Stimulated activated naive CD8-positive, alpha-beta T cell treated with anti-CD3 and anti-CD28 coated beads, Interleukin-15, Interleukin-2, amounts not matched to agents 100 ng/mL and 50 ng/mL, for 24 hours (primary cell): ENCODE measurements around the gene COL9A2.

Source experiments
- H3K27ac Mint-ChIP-seq: one replicate; pipeline ENCODE4 v1.8.0; 2021; ENCODE audit warnings: mild to moderate bottlenecking, mixed read lengths
- H3K27me3 Mint-ChIP-seq: one replicate; pipeline ENCODE4 v1.8.0; 2021; ENCODE audit warnings: mixed read lengths
- H3K36me3 Mint-ChIP-seq: one replicate; pipeline ENCODE4 v1.8.0; 2021; ENCODE audit warnings: low read depth, mixed read lengths
- H3K4me1 Mint-ChIP-seq: one replicate; pipeline ENCODE4 v1.8.0; 2021; ENCODE audit warnings: low read depth, mixed read lengths
- H3K4me3 Mint-ChIP-seq: one replicate; pipeline ENCODE4 v1.8.0; 2021; ENCODE audit warnings: mild to moderate bottlenecking, mixed read lengths
- H3K9me3 Mint-ChIP-seq: one replicate; pipeline ENCODE4 v1.8.0; 2021; ENCODE audit warnings: mixed read lengths

The COL9A2 gene

GRCh38 chr1:40312238-40313205, 4.6 kb downstream of the COL9A2 start:
- Mint-ChIP-seq H3K4me1 (peaks cover 29% of the 10 kb centered on the region), H3K36me3 (no peaks in the 10 kb centered on the region), H3K4me3 (no peak overlapping the region), H3K27me3 (peaks cover 5% of the 10 kb centered on the region), H3K27ac (no peak overlapping the region), H3K9me3 (no peaks in the 10 kb centered on the region)

GRCh38 chr1:40311692-40312091, 5.4 kb downstream of the COL9A2 start:
- Mint-ChIP-seq H3K4me3 (no peak overlapping the region), H3K27ac (no peak overlapping the region)

GRCh38 chr1:40310983-40311642, 6.0 kb downstream of the COL9A2 start:
- Mint-ChIP-seq H3K4me1 (peaks cover 25% of the 10 kb centered on the region), H3K9me3 (no peaks in the 10 kb centered on the region), H3K4me3 (no peak overlapping the region), H3K36me3 (no peaks in the 10 kb centered on the region), H3K27me3 (peaks cover 4% of the 10 kb centered on the region), H3K27ac (no peak overlapping the region)

More at GRCh38 chr1:40311692-40312091, 5.4 kb downstream of the COL9A2 start:
- H3K27me3 Mint-ChIP-seq: peaks cover 4% of the 10 kb centered on the region
- no peaks in the 10 kb centered on the region for H3K36me3 Mint-ChIP-seq
- H3K4me1 Mint-ChIP-seq: peaks cover 27% of the 10 kb centered on the region
- H3K9me3 Mint-ChIP-seq: no peaks in the 10 kb centered on the region

GRCh38 chr1:40310129-40310461, 7.0 kb downstream of the COL9A2 start:
- Mint-ChIP-seq H3K27ac (no peak overlapping the region), H3K9me3 (no peaks in the 10 kb centered on the region), H3K36me3 (no peaks in the 10 kb centered on the region), H3K4me1 (peaks cover 19% of the 10 kb centered on the region), H3K4me3 (no peak overlapping the region), H3K27me3 (peaks cover 4% of the 10 kb centered on the region)

GRCh38 chr1:40309374-40310128, 7.5 kb downstream of the COL9A2 start:
- Mint-ChIP-seq H3K27ac (no peak overlapping the region), H3K9me3 (no peaks in the 10 kb centered on the region), H3K36me3 (no peaks in the 10 kb centered on the region), H3K27me3 (peaks cover 2% of the 10 kb centered on the region), H3K4me1 (peaks cover 18% of the 10 kb centered on the region), H3K4me3 (no peak overlapping the region)

- Mint-ChIP-seq H3K4me3 (no peak overlapping the region), H3K36me3 (no peaks in the 10 kb centered on the region), H3K4me1 (peaks cover 9% of the 10 kb centered on the region), H3K27me3 (no peaks in the 10 kb centered on the region), H3K9me3 (no peaks in the 10 kb centered on the region), H3K27ac (no peak overlapping the region)
These were observed 8.9 kb downstream of the COL9A2 start for GRCh38 chr1:40308036-40308727.

- no peaks in the 10 kb centered on the region for H3K27me3 Mint-ChIP-seq
- H3K9me3 Mint-ChIP-seq: no peaks in the 10 kb centered on the region
- H3K4me3 Mint-ChIP-seq: no peak overlapping the region
- H3K27ac Mint-ChIP-seq: no peak overlapping the region
- no peaks in the 10 kb centered on the region for H3K36me3 Mint-ChIP-seq
- H3K4me1 Mint-ChIP-seq: no peaks in the 10 kb centered on the region
These were observed 9.9 kb downstream of the COL9A2 start for GRCh38 chr1:40307186-40307585.

GRCh38 chr1:40306296-40306695, 10.8 kb downstream of the COL9A2 start:
- no peak overlapping the region for H3K4me3 Mint-ChIP-seq
- no peaks in the 10 kb centered on the region for H3K9me3 Mint-ChIP-seq
- H3K27me3 Mint-ChIP-seq: no peaks in the 10 kb centered on the region
- no peaks in the 10 kb centered on the region for H3K36me3 Mint-ChIP-seq
- H3K27ac Mint-ChIP-seq: no peak overlapping the region
- H3K4me1 Mint-ChIP-seq: no peaks in the 10 kb centered on the region

GRCh38 chr1:40305871-40306270, 11.2 kb downstream of the COL9A2 start:
- Mint-ChIP-seq H3K4me1 (no peaks in the 10 kb centered on the region), H3K27me3 (no peaks in the 10 kb centered on the region), H3K9me3 (no peaks in the 10 kb centered on the region), H3K36me3 (no peaks in the 10 kb centered on the region), H3K4me3 (no peak overlapping the region), H3K27ac (no peak overlapping the region)

GRCh38 chr1:40305451-40305850, 11.6 kb downstream of the COL9A2 start:
- no peak overlapping the region for H3K27ac Mint-ChIP-seq
- no peaks in the 10 kb centered on the region for H3K9me3 Mint-ChIP-seq
- no peaks in the 10 kb centered on the region for H3K36me3 Mint-ChIP-seq
- H3K4me1 Mint-ChIP-seq: no peaks in the 10 kb centered on the region
- H3K4me3 Mint-ChIP-seq: no peak overlapping the region
- H3K27me3 Mint-ChIP-seq: no peaks in the 10 kb centered on the region

- H3K4me1 Mint-ChIP-seq: no peaks in the 10 kb centered on the region
- H3K4me3 Mint-ChIP-seq: no peak overlapping the region
- no peak overlapping the region for H3K27ac Mint-ChIP-seq
- no peaks in the 10 kb centered on the region for H3K27me3 Mint-ChIP-seq
- H3K9me3 Mint-ChIP-seq: no peaks in the 10 kb centered on the region
- no peaks in the 10 kb centered on the region for H3K36me3 Mint-ChIP-seq
These were observed 13.3 kb downstream of the COL9A2 start for GRCh38 chr1:40303790-40304189.

GRCh38 chr1:40303051-40303771, 13.9 kb downstream of the COL9A2 start:
- no peak overlapping the region for H3K27ac Mint-ChIP-seq
- H3K36me3 Mint-ChIP-seq: no peaks in the 10 kb centered on the region
- H3K9me3 Mint-ChIP-seq: no peaks in the 10 kb centered on the region
- H3K4me3 Mint-ChIP-seq: no peak overlapping the region
- H3K27me3 Mint-ChIP-seq: no peaks in the 10 kb centered on the region
- H3K4me1 Mint-ChIP-seq: no peaks in the 10 kb centered on the region

GRCh38 chr1:40302475-40302874, 14.6 kb downstream of the COL9A2 start:
- Mint-ChIP-seq H3K4me3 (no peak overlapping the region), H3K27me3 (no peaks in the 10 kb centered on the region), H3K27ac (no peak overlapping the region), H3K9me3 (no peaks in the 10 kb centered on the region), H3K36me3 (no peaks in the 10 kb centered on the region), H3K4me1 (no peaks in the 10 kb centered on the region)
